ENCODE results near the gene CCDC171.
"Not testable (repeated sequence)": the region's sequence is repeated elsewhere in the genome, so short reads cannot be mapped to it uniquely, and the experiment has no call there.

CCDC171 gene

DNA sequence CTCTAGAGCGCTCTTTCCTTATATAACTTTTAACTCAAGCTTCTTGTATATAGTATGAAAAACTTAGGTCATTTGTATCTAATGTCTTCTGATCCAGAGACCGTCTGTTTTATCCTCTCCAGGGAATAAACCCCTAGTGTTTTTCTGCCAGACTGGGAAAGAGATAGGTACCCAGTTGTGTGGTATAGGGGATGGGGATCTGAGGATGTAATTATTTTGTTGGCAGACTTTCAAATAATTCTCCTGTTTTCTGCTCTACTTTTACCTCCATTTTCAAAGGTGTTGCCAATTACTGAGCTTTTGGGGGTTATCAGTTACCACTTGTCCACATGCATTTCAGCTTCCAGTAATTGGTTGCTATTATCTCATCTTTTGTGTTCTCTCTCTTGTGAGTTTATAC lies 17.9 kb downstream of the CCDC171 start:
- DNase-seq (ENCODE audit: low spot score): no peak

DNA sequence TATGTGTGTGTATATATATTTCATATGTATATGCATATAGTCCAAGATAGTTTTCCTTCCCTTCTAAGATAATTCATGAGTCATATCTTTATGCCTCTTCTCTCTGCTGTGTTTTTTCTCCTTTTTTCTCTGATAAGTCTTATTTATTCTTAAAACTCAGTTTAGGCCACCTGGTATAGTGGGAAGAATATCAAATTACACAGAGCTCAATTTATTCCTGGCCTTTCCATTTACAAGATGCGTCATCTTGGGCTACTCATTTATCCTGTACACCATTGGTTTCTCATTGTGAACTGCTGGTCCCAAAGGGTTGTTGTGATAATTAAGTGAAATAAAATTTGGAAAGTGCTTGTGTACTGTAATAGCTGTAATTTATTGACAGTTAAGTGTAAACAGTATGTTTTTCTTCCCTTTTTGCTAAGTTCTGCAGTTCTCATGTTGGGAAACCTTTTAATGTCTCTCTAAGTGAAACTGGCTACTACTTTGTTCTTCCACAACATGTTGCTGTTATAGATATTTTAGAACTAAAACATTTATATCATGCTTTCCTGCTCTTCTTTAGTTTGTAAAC lies 19.4 kb downstream of the CCDC171 start:
- no peak for DNase-seq (ENCODE audit: low spot score)

GRCh38 chr9:15576350-15577050 lies 23.7 kb downstream of the CCDC171 start:
- DNase-seq (ENCODE audit: low spot score): no peak

GRCh38 chr9:15578714-15579113 lies 25.9 kb downstream of the CCDC171 start:
- DNase-seq (ENCODE audit: low spot score): no peak

DNA sequence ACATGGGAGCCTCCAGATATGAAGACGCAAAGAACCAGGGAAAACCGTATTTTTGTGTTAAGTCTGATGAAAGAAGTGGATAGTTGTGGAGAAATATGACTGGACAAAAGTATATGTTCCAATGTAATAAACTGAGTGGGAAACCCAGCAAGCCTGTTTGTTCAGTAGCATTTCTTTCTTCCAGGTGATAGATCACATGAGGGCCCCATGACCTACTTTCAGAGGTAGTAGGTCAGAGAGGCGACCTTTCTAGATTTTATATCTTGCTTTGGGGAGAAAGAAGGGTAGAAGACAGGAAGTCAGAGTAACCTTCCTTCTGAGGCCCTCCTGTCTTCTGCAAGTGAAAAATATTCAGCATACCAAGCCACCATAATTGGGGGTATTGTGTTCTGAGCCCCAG lies 31.5 kb downstream of the CCDC171 start:
- no peak for DNase-seq (ENCODE audit: low spot score)

DNA sequence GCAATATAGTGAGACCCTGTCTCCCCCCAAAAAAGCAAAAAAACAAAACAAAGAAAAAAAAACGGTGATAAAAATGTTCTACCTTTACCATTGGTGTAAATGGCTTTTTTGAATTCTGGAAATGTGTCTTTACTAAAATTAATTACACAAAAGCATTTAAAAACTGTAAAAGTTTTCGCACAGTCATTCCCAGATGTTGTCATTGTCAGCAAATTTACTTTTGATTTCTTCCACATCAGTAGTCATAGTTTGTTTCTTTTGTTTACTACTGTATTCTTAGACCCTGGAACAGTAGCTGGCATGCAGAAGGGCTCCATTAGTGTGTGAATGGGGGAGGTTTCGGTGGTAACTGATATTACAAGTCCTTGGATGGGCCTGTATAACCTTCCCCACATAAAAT lies 39.5 kb downstream of the CCDC171 start:
- DNase-seq (ENCODE audit: low spot score): no peak

DNA sequence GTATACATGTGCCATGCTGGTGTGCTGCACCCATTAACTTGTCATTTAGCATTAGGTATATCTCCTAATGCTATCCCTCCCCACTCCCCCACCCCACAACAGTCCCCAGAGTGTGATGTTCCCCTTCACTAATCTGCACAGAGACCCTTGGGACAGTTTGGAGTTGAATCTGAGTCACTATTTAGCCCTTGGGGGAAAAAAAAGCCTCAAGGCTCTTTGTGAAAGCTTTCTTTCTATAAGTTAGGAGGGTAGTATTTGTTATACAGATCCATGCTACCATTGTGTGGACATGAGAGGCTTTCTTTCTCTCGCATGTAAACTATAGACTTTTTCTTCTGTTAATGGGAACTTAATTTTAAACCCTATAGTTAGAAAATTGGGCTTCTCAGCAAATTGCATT lies 40.1 kb downstream of the CCDC171 start:
- DNase-seq (ENCODE audit: low spot score): not testable (repeated sequence)

GRCh38 chr9:15600666-15601330 lies 48.0 kb downstream of the CCDC171 start:
- DNase-seq (ENCODE audit: low spot score): not testable (repeated sequence)

DNA sequence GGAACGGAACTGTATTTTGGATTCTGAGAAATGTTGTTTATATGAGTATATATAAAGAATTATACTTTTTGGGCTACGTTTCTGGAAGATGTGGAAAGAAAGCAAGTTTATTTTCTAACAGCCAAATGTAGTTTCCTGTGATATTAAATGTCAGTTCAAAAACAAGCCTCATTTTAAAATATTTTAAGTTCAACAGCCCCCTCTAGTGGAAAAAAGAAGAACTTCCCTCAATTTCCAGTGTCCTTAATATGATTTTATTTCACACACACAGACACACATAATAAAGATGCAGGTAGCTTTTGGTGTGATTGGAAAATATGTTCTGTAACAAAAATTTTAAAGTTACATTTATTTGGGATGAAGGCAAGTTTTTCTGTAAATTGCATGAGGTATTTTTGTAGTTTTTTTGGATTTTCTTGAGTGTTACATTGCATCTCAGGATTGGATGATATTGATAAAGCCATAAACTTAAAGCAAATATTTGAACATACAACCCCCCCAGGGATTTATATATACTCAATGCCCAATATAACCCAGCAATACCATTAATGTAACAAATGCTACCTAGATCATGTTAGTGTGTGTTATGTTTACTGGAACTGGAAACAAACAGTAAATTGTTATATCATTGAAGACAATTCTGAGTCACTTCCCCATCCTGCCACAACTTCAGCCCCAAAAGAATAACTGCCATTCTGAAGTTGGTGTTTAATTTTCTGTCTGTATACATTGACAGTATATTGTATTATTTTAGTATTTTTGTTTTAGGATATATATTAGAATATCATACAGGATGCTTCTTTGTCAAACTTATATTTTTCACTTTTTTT lies 54.0 kb downstream of the CCDC171 start:
- peak; percentile 9 for DNase-seq (ENCODE audit: low spot score)

GRCh38 chr9:15612962-15613361 lies 60.1 kb downstream of the CCDC171 start:
- DNase-seq (ENCODE audit: low spot score): no peak

- DNase-seq (ENCODE audit: low spot score): no peak
Measured at GRCh38 chr9:15617782-15618181, 64.9 kb downstream of the CCDC171 start.

DNA sequence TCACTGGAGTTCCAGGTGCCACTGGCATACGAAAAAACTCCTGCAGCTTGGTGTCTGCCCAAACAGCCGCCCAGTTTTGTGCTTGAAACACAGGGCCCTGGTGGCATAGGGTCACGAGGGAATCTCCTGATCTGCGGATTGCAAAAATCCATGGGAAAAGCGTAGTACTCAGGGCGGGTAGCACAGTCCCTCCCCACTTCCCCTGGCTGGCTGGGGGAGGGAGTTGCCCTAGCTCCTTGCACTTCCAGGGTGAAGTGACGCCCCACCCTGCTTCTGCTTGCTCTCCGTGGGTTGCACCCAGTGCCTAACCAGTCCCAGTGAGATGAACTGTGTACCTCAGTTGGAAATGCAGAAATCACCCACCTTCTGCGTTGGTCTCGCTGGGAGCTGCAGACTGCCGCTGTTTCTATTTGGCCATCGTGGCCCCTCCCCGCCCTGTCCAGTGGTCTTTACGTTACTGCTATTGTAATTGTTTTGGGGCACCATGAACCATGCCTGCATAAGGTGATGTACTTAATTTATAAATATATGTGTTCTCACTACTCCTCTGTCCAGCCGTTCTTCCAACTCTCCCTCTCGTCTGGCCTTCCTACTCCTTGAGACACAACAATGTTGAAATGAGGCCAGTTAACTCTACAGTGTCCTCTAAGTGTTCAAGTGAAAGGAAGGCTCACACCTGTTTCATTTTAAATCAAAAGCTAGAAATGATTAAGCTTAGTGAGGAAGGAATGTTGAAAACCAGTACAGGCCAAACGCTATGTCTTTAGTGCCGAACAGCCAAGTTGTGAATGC lies 65.9 kb downstream of the CCDC171 start:
- no peak for DNase-seq (ENCODE audit: low spot score)

- DNase-seq (ENCODE audit: low spot score): no peak
Measured at GRCh38 chr9:15622318-15622971, 69.6 kb downstream of the CCDC171 start.

- no peak for DNase-seq (ENCODE audit: low spot score)
Measured at GRCh38 chr9:15635752-15636151, 82.9 kb downstream of the CCDC171 start.

GRCh38 chr9:15640121-15640520 lies 87.3 kb downstream of the CCDC171 start:
- no peak for DNase-seq (ENCODE audit: low spot score)

GRCh38 chr9:15641291-15641690 lies 88.4 kb downstream of the CCDC171 start:
- DNase-seq (ENCODE audit: low spot score): no peak

- peak; percentile 8 for DNase-seq (ENCODE audit: low spot score)
Measured at GRCh38 chr9:15642369-15642962, 89.6 kb downstream of the CCDC171 start.

- no peak for DNase-seq (ENCODE audit: low spot score)
Measured at GRCh38 chr9:15670246-15670645, 117.4 kb downstream of the CCDC171 start.

DNA sequence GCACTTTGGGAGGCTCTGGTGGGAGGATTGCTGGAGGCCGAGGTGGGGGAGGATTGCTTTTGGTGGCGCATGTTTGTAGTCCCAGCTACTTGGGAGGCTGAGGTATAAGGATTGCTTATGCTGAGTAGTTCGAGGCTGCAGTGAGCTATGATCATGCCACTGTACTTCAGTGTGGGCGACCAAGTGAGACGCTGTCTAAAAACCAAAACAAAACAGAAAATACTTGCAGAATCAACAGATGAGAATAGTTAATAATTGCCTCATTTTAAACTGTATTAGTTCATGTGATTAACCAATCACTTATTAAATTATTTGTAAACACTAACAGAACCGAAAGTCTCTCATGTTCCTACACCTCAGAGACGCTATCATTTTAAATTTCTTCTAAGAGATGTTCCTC lies 118.1 kb downstream of the CCDC171 start:
- no peak for DNase-seq (ENCODE audit: low spot score)

- no peak for DNase-seq (ENCODE audit: low spot score)
Measured at GRCh38 chr9:15693701-15694100, 140.9 kb downstream of the CCDC171 start.

DNA sequence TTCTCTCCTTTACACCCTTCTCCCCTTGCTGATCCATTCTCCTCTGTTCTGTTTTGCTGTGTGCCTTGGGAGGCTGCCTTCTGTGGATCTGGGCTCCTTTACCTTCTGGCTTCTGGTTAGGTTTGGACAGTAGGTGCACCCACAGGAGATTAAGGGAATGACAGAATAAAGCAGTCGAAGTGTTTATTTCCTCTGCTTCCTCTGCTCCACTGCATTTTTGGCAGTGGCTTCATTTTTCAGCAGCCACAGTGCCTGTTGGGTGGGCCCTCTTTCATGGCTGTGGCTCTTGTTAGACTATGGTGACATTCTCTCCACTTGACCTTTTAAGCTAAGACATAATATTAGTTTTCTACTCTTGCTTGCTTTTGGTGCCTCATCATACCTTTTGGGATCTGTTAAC lies 144.1 kb downstream of the CCDC171 start:
- peak; percentile 6 for DNase-seq (ENCODE audit: low spot score)

All from hepatic stellate cell (primary cell).